SKM-1 treated with dmso at 0.1 percent for 144 hours (cell line): Measurements from ENCODE around the gene PPP1R10.

Experiments used
- DNase-seq: peaks from one replicate; lab custom pipeline; 2025; ENCODE audit not compliant: unreplicated experiment; lab: John Stamatoyannopoulos, UW

The PPP1R10 gene

GRCh38 chr6:30557683-30557981 is 59.4 kb downstream of the PPP1R10 start:
- DNase-seq = peak; percentile 58

- DNase-seq = peak; percentile 87
These were observed 59.9 kb downstream of the PPP1R10 start, which contains the start of gene PRR3 for GRCh38 chr6:30556906-30557682. TSS of gene PRR3 (plus strand) at chr6:30557295. CDS start at chr6:30557345, 50 bp downstream.

- DNase-seq = peak; percentile 88
These were observed 60.8 kb downstream of the PPP1R10 start, which contains the start of gene GNL1 for GRCh38 chr6:30556066-30556905. TSS of gene GNL1 (minus strand) at chr6:30556489. CDS start at chr6:30556203, 286 bp downstream.

GRCh38 chr6:30555816-30556065 is 61.3 kb downstream of the PPP1R10 start:
- DNase-seq = no peak

GRCh38 chr6:30554962-30555815 is 61.9 kb downstream of the PPP1R10 start:
- DNase-seq = no peak

- no peak for DNase-seq
These were observed 62.6 kb downstream of the PPP1R10 start for GRCh38 chr6:30554404-30554803.
